ENCODE data around the gene CD3D. TPM values are rescaled to one million over a fixed set of nuclear protein-coding genes. Genes with fewer than 3 reads are reported as not detected.

The CD3D gene
- total RNA-seq, 1 experiment from 2014 or later = not detected

- CTCF ChIA-PET = no interaction called here
- H3K9me3 Mint-ChIP-seq (ENCODE audit: low read depth, unreplicated experiment) = no peaks in the 10 kb centered on the region
- intact Hi-C loops (cut with micrococcal nuclease; ENCODE audit: unreplicated experiment) = no loop called here
These were observed 13.8 kb downstream of the CD3D start for GRCh38 chr11:118328745-118329144.

GRCh38 chr11:118325283-118325682, 17.2 kb downstream of the CD3D start:
- BruUV-seq (replicated peaks) = no TSS peak
- no peak for TF ChIP-seq CTCF (IDR thresholded peaks at IDR 0.05; ENCODE audit: unreplicated experiment)
- no peaks in the 10 kb centered on the region for H3K27me3 Mint-ChIP-seq (ENCODE audit: unreplicated experiment)
- no peaks in the 10 kb centered on the region for H3K36me3 Mint-ChIP-seq (ENCODE audit: insufficient read depth, unreplicated experiment)
- H3K27ac Mint-ChIP-seq (ENCODE audit: unreplicated experiment) = no peak overlapping the region
- peaks cover 4% of the 10 kb centered on the region for H3K4me1 Mint-ChIP-seq (ENCODE audit: low read depth, unreplicated experiment)
- H3K9me3 Mint-ChIP-seq (ENCODE audit: low read depth, unreplicated experiment) = peaks cover 1% of the 10 kb centered on the region
- intact Hi-C loops (cut with micrococcal nuclease; ENCODE audit: unreplicated experiment) = no loop called here
- no peak overlapping the region for H3K4me3 Mint-ChIP-seq (ENCODE audit: low read depth, unreplicated experiment)
- no peak for DNase-seq
- CTCF ChIA-PET = no interaction called here

More at GRCh38 chr11:118328745-118329144, 13.8 kb downstream of the CD3D start:
- H3K4me3 Mint-ChIP-seq (ENCODE audit: low read depth, unreplicated experiment) = no peak overlapping the region
- H3K27ac Mint-ChIP-seq (ENCODE audit: unreplicated experiment) = no peak overlapping the region
- no peaks in the 10 kb centered on the region for H3K4me1 Mint-ChIP-seq (ENCODE audit: low read depth, unreplicated experiment)
- TF ChIP-seq CTCF (IDR thresholded peaks at IDR 0.05; ENCODE audit: unreplicated experiment) = no peak
- H3K36me3 Mint-ChIP-seq (ENCODE audit: insufficient read depth, unreplicated experiment) = no peaks in the 10 kb centered on the region
- no peaks in the 10 kb centered on the region for H3K27me3 Mint-ChIP-seq (ENCODE audit: unreplicated experiment)
- DNase-seq = no peak
- no TSS peak for BruUV-seq (replicated peaks)

- Mint-ChIP-seq H3K4me3 (ENCODE audit: low read depth, unreplicated experiment) (no peak overlapping the region), H3K27ac (ENCODE audit: unreplicated experiment) (no peak overlapping the region), H3K9me3 (ENCODE audit: low read depth, unreplicated experiment) (peaks cover 2% of the 10 kb centered on the region), H3K27me3 (ENCODE audit: unreplicated experiment) (no peaks in the 10 kb centered on the region), H3K4me1 (ENCODE audit: low read depth, unreplicated experiment) (peaks cover 15% of the 10 kb centered on the region), H3K36me3 (ENCODE audit: insufficient read depth, unreplicated experiment) (no peaks in the 10 kb centered on the region)
- no TSS peak for BruUV-seq (replicated peaks)
- intact Hi-C loops (cut with micrococcal nuclease; ENCODE audit: unreplicated experiment) = no loop called here
- CTCF ChIA-PET = no interaction called here
- no peak for DNase-seq
- no peak for TF ChIP-seq CTCF (IDR thresholded peaks at IDR 0.05; ENCODE audit: unreplicated experiment)
These were observed 19.8 kb downstream of the CD3D start for GRCh38 chr11:118322721-118323120.

- H3K36me3 Mint-ChIP-seq (ENCODE audit: insufficient read depth, unreplicated experiment) = no peaks in the 10 kb centered on the region
- no TSS peak for BruUV-seq (replicated peaks)
- intact Hi-C loops (cut with micrococcal nuclease; ENCODE audit: unreplicated experiment) = no loop called here
- H3K9me3 Mint-ChIP-seq (ENCODE audit: low read depth, unreplicated experiment) = peaks cover 2% of the 10 kb centered on the region
- TF ChIP-seq CTCF (IDR thresholded peaks at IDR 0.05; ENCODE audit: unreplicated experiment) = no peak
- no peaks in the 10 kb centered on the region for H3K27me3 Mint-ChIP-seq (ENCODE audit: unreplicated experiment)
- peak overlapping the region; percentile 81 for H3K27ac Mint-ChIP-seq (ENCODE audit: unreplicated experiment)
- CTCF ChIA-PET = interaction anchor here (0.6 kb wide), 1 partner anchor 764 kb away, joined by 3 read pairs; no protein-coding TSS in a partner anchor
- no peak for DNase-seq
- H3K4me3 Mint-ChIP-seq (ENCODE audit: low read depth, unreplicated experiment) = no peak overlapping the region
- peaks cover 23% of the 10 kb centered on the region for H3K4me1 Mint-ChIP-seq (ENCODE audit: low read depth, unreplicated experiment)
These were observed 21.0 kb downstream of the CD3D start for GRCh38 chr11:118321386-118322082.
